Stimulated activated CD8-positive, alpha-beta memory T cell treated with anti-CD3 and anti-CD28 coated beads, Interleukin-2, amount 100 ng/mL, for 48 hours (primary cell): Measurements from ENCODE around the gene TAPT1.
"Not testable (repeated sequence)": the region's sequence is repeated elsewhere in the genome, so short reads cannot be mapped to it uniquely, and the experiment has no call there.

ENCODE experiments used
- DNase-seq, 2 donors: peaks; one replicate each; pipeline ENCODE4 v3.0.0-alpha.2; 2020; ENCODE audit warnings: low read depth in 2 of 2

TAPT1 gene

DNA sequence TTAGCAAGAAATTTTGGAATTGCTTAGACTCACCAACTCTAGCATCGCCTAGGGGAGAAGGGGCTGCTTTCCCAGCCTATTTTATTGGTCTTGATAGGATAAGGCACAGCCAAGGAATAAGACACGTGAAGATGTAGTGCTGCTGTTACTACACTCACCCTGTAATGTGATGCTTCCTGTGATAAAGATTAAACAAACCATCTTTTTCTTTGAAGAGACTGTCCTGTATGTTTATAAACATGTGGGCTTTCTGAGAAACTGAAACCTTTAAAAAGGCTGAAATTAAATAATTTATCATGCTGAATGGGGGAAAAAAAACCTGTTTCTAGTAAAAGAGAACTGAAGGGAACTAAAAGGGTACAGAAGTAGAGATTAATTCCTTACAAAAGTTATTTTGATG, 13.2 kb downstream of the TAPT1 start:
- DNase-seq, result no peak

DNA sequence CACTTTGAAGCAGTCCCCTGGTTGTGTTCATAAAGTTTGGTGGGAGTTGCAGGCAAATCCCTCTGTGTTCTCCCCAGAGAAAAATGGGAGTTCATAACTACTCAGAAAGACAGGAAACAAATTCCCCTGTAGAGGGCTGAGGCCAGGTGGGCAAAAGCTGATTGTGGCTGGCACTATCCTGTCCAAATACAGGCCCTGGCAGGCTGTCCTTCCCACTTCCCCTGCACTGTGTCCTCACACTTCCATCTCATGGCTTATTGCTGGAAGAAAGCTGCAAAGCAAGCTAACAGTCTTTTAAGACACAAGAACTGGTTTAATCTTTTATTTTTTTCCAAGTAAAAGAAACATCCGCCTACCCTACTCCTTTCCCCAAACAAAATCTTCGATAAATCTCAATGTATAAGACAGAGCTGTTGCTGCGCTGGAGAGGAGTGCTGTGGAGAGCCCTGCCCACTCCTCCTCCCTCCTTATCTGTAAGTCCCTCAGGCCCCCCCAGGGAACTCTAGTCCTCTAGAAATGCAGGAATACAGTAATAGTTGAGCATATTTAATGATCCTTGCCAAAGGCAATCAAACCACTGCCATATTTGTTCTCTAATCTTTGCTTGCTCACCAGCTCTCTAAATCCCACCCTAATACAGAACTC, 14.0 kb downstream of the TAPT1 start:
- DNase-seq, result no peak

DNA sequence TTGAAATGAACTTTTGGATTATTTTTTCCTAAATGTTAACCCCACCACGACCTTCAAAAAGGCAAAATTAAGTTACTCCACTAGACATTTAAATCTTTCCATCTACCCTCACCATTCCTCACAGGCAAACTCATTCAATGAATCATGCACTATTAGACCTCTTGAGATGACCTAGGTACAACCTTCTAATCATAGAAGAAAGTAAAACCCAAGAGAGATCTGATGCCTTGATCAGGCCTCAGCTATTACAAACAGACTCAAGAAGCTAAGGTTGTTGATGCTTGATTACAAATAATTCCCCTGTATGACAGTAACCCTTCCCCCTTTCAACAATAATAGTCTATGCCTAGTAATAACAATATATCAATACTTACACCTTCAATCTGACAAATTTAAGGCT, 18.9 kb downstream of the TAPT1 start:
- no peak for DNase-seq

DNA sequence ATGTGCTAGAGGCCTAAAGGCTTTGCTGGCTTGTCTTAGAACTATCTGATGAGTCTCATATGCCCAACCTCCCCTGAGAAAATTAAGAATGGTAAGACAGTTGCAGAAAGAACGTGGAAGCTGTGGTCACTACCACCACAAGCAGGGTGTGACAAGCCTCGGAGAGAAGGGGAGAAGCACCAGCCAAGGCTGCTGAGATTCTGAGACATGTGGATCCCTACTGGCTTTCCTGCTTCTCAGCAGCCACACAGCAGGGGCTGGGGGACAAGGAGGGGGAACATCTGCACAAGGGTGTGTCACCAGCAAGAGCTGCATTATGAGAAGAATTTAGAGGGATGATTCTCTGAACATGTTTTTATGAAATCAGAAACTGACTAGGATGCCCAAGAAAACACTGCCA, 19.4 kb downstream of the TAPT1 start:
- no peak for DNase-seq

DNA sequence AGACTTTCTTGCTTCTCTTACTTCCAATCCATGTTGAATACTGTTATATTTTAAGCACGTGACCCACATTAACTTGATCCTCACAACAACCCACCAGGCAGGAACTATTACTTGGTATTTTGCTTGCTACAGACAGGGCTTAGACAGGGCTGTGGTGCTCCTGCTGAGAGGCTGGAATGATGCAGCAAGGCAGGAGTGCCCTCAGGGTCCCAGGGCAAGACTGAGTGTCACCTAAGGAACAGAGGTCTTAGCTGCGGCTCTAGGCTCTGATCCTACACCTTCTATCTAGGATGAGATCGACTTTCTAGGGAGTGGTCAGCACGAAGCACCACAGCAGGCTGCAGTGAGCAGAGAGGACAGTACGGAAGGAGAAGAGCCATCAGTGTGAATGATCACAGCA, 20.0 kb downstream of the TAPT1 start:
- no peak for DNase-seq

DNA sequence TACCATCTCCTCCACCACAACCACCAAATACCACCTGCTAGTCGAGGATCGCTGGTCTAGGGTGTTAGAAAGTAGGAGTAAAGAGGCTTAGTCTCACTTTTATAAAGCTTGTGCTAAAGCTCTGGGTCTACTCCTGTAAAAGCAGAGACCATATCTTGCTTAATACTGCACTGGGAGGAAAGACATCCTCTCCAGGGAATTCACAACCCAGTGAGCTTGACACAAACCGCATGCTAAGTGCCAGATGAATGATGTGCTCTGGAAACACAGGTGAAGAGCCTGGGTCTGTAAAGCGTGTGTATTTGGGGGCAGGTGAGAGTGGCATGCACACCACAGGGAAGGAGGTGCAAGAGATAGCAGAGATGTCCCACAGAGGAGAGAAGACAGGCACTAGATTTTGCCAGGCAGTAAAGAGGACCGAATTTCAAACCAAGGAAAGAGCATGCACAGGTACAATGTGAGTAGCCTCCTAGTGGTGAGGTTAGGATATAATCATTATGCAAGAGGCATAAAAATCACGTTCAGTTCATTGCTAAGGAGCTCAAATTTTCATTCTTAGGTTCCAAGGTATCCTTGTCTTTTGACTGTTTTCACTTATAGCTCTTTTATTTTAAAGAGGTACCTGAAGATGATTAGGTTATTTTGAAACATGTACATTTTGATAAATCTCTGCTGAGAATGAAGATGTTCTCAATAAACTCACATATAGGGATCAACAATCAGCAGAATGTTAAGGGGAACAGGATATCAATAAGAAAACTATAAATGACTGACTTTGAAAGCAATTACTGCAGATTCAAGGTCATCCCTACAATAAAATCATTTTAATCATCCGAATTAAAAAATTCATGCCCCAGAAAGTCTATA, 20.7 kb downstream of the TAPT1 start:
- no peak for DNase-seq

DNA sequence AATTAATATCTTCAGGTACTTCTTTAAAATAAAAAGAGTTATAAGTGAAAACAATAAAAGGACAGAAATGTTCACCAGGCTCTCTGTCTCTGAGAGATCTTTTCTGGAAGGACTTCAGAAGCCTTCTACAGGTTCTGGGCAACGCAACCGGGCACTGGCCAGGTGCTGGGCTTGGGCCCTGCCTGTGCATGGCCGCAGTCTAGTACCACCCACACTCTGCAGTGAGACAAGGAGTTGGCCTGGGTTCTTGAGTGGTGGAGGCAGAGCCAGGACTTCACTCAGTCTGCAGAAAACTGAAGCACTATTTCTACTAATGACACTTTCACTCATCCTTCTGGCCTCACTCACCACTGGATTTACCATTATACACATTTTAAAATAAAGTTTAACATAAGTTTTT, 21.8 kb downstream of the TAPT1 start:
- no peak for DNase-seq

DNA sequence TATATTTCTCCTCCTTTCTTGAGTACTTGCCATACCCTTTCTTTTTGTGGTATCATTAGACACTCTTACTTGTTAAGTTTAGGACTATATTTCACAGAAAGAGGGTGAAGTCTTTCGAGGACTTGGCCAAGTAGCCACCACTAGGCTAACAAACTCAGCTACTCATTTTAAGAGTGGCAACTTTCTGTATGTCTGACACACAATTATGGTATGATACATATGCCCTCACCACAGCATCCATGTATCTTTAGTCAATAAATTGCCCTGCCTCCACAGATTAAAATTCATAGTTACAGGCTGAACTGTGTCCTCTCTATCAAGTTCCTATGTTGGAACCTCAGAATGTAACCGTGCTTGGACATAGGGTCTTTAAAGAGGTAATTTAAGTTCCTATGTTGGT, 23.2 kb downstream of the TAPT1 start:
- no peak for DNase-seq

DNA sequence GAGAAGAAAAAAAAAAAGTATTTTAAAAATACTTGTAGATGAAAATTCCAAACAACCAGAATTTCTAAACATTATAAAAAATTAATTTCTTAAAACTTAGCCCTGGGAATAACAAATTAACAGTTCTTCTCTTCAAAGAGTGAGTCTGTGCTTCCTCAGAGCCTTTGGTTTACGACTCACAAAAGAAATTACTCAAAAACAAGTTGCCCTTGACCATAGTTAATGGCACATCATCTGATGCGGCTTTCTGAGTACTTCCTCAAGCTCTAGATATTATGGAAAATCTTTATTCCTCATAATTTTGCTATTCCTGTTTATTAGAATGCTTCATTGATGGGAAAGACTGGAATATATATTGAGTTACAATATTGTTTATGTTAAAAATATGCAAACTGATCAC, 23.7 kb downstream of the TAPT1 start:
- DNase-seq, result no peak

DNA sequence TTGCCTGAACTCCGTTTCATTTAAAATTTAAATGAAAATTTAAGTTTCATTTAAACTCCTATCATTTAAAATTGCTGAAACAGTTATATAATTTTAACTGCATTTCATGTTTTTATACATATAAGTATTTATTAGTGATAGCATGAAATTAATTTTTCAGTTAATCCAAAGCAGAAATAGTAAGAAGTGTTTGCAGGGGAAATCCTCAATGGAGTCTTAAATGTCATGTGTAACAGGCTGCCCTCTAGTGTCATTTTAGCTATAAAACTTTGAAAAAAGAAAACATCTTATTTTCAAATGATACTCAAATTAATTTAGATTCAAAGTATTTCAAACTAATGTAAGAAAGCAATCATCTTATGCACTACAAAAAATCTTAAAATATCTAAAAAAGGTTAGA, 27.2 kb downstream of the TAPT1 start:
- no peak for DNase-seq

DNA sequence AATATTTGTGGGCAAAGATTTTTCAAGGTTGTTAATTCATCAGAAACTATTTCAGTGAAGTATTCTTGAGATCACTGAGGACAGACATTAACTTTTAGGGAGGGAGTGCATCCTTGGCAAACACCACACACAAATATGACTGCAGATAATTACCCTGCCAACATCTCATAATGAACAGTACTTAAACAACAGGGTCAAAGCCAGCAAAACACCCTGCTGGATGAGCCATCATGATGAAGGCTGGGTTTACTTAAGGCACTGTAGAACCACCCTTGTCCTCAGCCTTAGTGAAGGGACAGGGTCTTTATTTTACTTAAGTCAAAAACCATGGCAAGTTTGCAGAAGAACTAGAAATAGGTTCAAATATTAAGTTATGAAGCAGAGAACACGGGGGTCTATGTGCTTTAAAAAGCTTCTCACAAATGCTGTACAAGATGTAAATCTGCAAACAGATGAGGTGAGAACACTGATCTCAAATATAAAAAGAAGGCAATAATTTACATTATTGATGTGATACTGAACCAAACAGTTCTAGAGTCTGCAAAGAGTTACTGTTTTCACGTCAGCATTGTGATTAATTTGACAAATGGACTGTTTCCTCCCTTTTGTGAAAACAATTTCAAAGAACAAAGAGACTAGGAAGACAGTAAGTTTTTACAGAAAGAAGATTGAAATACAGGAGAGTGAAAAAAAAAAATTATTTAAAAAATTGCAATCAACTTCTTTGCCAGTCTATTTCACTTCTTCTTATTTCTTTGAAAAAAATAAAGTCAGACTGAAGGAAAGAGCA, 28.2 kb downstream of the TAPT1 start:
- DNase-seq, result no peak

DNA sequence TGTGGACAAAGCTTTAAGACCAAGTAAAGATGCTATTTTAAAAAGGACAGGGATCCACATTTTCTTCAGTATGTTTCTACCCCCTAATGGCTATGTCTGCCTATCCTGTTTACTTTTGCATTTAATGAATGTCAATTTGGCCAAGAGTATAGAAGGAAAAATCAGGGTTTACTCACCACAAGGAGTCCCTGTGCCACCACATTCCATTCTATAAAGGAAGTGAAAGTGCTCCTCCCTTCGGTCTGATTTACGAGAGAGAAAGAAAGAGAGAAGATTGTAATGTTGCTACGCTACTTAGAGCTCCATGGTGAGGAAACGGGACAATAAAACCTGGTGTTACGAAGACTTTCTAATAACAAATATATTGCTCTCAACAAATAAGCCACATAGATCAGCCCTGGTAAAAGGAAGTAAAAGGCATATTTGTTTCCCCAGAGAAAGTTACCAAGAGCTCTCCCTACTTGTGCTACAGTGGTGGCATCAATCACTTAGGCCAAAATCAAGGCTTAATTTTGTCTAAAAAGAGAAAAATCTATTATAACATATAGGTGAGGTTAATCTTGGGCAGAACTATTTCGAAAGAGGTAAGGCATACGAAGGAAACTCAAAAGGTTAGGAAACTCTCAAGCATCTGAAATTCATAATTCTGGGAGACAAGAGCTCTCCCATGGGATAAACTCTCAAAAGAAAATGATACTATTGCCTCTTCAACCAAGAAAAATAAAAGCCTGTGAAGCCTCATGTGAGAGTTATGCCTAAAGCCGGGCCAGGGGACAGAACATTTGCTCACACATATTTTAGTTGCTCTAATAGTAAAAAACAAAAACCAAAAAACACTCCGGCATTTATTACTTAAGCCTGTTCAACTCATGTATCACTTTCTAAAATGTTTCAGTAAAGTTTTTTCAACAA, 29.5 kb downstream of the TAPT1 start:
- DNase-seq, result no peak

DNA sequence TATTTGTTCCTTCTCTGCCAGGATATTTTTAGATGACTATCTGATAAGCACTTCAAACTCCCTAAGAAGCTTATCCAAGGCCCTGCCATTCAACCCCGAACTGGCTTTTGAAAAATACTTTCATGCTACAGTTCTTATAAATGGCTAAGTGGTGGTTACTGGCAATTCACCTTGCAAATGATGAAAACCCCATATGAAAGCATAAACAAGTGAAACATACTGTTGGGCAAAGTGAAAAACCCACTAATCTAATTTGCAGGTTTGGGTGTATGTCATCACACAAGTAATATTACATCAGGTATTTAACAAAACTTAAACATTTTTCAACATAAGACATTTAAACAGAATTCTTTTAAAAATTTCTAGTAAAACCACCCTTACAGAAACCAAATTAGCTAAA, 31.1 kb downstream of the TAPT1 start:
- DNase-seq, result no peak

DNA sequence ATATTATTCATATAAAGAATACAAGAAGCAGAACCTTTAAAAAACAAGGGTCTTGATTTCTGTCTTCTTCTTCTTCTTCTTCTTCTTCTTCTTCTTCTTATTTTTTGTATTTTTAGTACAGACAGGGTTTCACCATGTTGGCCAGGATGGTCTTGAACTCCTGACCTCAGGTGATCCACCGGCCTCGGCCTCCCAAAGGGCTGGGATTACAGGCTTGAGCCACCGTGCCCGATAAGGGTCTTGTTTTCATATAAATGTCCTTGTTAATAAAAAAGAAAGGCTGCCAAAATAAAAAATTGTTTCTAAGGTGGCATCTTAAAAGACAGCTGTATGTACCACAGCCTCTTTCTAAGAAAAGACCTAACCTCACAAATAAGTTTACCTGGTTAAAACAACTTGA, 31.5 kb downstream of the TAPT1 start:
- DNase-seq, result not testable (repeated sequence)

DNA sequence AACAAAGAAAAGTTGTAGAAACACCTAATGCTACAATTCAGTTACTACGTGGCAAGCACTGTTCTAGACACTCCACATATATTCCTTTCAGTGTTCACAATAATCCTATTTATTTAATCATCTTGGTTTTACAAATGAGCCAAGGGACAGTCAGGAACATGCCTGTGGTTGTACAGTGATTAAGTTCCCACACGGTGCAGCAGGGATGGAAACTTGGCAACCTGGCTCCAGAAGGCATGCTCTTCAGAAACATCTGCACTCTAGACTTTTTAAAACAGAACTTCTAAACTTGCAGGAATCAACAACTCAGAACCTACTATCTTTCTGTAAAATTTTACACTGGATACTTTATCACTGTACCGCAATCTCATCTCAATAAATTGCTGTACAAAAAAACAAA, 32.1 kb downstream of the TAPT1 start:
- DNase-seq, result no peak

DNA sequence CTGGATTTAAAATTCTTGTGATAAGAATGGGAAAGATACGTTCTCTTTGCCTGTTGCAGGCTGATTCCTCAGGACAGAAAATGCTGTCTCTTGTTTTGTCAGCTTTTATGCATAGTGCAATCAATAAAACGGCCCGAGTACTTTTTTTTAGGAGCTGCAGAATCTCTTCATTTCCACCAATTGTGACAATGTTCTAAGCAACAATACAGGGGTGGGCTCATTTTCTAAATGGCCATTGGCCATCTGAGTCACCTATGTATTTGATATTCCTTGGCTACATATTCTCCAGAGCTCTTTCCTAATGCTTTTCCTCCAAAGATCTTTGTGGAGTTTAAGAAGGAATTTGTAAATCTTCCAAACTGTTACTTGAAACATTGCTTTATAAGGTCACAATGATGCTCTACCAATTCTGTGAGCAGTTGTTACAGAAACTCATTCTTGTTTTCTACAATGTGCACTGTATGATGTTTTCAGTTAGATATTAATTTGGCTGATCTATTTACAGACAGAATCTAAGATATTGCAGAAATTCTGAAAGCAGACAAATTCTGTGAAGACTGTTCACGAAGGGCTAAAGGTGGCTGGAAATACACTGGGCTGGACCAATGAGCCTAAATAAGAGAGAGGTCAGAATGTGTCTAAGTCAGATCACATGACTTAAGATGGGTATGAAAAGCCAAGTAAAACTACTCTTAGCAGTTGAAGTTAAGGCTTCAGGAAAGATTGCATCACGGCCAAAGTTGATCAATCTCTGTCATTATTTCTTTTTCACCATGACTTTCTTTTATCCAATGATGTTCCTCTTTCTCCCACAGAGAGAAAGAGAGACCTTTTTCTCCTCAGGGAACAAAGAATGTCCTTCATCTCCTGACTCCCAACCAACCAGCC, 33.4 kb downstream of the TAPT1 start:
- no peak for DNase-seq

DNA sequence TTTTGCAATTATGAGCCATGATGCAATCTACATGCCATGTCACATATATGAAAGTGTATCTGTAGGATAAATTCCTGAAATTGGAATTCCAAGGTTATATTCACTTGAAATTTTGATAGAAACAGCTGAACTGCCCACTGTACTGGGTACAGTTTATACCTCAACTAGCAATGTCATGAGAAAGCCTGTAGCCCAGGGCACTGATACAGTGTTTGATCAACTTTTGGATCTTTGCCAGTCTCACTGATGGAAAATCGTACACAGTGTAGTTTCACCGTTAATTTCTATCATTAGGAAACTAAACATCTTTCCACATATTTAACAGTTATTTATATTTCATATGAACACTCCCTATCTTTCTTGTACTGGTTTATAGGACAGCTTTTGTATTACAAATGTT, 34.2 kb downstream of the TAPT1 start:
- DNase-seq, result no peak

DNA sequence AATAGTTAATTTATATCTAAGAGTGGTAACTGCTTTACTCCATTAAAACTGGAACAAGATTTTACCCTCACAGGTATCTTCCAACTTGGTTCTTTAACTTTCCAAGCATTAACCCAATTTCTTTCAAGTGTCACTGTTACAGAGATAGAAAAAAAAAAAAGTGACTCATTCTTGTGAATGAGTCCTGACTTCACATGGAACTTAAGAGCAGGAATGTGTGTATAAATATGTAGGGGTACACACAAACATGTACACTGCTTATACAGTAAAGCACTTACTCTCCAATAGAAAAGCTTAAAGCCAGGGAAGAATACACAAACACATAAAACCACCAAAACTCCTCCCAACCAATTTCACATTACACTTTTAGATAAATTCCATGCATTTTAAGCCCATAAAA, 38.8 kb downstream of the TAPT1 start:
- no peak for DNase-seq

DNA sequence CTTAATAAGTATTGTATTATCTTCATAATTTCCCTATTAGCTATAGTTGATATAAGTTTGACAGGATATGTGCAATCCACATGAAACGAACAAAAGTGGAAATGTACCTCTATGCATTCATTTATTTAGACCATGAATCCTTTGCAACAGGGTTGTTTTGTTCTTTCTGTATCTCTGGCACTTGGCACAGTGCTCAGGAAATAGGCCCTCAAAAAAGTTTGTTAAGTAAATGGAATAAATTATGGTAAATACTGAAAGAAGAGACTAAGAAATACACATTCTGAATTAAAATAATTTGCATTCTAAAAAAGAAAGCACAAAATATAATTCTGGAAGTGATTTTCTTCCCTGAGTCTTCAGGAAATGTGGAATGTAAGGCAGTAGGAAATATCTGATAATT, 39.3 kb downstream of the TAPT1 start:
- DNase-seq, result no peak

DNA sequence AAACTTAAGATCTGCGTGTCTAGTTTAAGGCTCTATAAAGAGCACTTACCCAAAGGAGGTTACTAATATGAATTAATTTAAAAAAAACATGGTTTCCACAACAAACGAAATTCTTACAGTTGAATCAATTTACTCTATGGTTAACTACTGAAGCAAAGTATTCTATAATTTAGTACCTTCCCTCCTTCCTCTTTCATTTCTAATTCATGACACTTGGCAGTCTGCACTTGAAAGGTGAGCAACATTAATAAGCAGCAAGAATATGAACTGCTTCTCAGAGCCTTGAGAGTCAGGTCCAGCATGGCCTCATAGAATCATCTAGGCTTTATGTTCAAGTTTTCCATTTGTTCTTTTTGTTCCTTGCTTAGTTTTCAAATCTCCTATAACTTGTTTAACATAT, 42.7 kb downstream of the TAPT1 start:
- DNase-seq, result no peak

DNA sequence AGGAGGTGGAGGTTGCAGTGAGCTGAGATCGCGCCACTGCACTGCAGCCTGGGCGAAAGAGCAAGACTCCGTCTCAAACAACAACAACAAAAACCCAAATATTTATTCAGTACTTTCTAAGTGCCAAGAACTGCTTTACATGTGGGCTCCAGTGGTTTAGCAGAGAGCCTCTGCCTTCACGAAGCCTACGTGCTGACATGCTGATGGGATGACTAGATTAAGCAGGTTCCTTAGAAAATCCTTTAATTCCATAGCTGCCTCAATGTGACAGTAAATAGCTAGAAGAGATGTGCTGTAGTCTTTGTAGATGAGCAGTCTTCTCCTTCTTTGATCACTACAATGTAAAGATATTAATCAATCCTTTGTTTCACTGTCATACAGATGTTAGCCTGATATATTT, 49.6 kb downstream of the TAPT1 start:
- no peak for DNase-seq
